Endodermal cell (in vitro differentiated cells): ENCODE measurements around the gene PACRG. TPM values are rescaled to one million over a fixed set of nuclear protein-coding genes. Genes with fewer than 3 reads are reported as not detected.

Experiments used
- DNase-seq: peaks from one replicate; pipeline ENCODE4 v3.0.0-alpha.2; 2017
- H3K27ac ChIP-seq: 2 replicates; pipeline ENCODE4 v1.5.1; 2013; ENCODE audit warnings: mild to moderate bottlenecking, low read depth, low read length, moderate library complexity
- H3K27me3 ChIP-seq: 2 replicates; pipeline ENCODE4 v1.6.1; 2013; ENCODE audit warnings: mild to moderate bottlenecking, low read length, moderate library complexity; ENCODE audit not compliant: insufficient read depth, control insufficient read depth, poor library complexity, severe bottlenecking
- H3K36me3 ChIP-seq: 2 replicates; pipeline ENCODE4 v1.7.0; 2013; ENCODE audit warnings: mild to moderate bottlenecking, low read length, moderate library complexity; ENCODE audit not compliant: control insufficient read depth, insufficient read depth
- H3K4me1 ChIP-seq: one replicate; pipeline ENCODE4 v1.7.0; 2013; ENCODE audit warnings: low read length; ENCODE audit not compliant: control insufficient read depth, insufficient read depth
- H3K4me3 ChIP-seq: 2 replicates; pipeline ENCODE4 v1.5.1; 2013; ENCODE audit warnings: mild to moderate bottlenecking, low read length, moderate library complexity
- H3K9ac ChIP-seq: 2 replicates; pipeline ENCODE4 v1.6.1; 2013; ENCODE audit warnings: mild to moderate bottlenecking, low read length, moderate library complexity; ENCODE audit not compliant: poor library complexity, severe bottlenecking; ENCODE audit errors: extremely low read depth
- H3K9me3 ChIP-seq: 2 replicates; pipeline ENCODE4 v1.6.1; 2013; ENCODE audit warnings: mild to moderate bottlenecking, low read length, moderate library complexity; ENCODE audit not compliant: control insufficient read depth
- H3K27ac Mint-ChIP-seq: 2 replicates; pipeline ENCODE4 v1.8.0; 2020; ENCODE audit warnings: mixed read lengths
- H3K27me3 Mint-ChIP-seq: 2 replicates; pipeline ENCODE4 v1.8.0; 2021; ENCODE audit warnings: mild to moderate bottlenecking, mixed read lengths; ENCODE audit not compliant: insufficient read depth
- H3K36me3 Mint-ChIP-seq: 2 replicates; pipeline ENCODE4 v1.8.0; 2020; ENCODE audit warnings: low read depth, mixed read lengths
- H3K4me1 Mint-ChIP-seq: 2 replicates; pipeline ENCODE4 v1.8.0; 2020; ENCODE audit warnings: mixed read lengths
- H3K4me3 Mint-ChIP-seq: 2 replicates; pipeline ENCODE4 v1.8.0; 2020; ENCODE audit warnings: mild to moderate bottlenecking, moderate library complexity, mixed read lengths
- H3K9me3 Mint-ChIP-seq: 2 replicates; pipeline ENCODE4 v1.8.0; 2020; ENCODE audit warnings: mild to moderate bottlenecking, mixed read lengths
- CTCF ChIP-seq: fragments of 200-600 bp; sonication (generic); conservative IDR thresholded peaks from 2 replicates; pipeline ENCODE4 v1.5.0; 2021; ENCODE audit warnings: antibody characterized with exemption, mild to moderate bottlenecking
- WGBS, 2 experiments: methylation state at CpG; one replicate each; pipeline versions ENCODE4 v1.1.5 to v1.1.7; 2013; ENCODE audit warnings: missing lambda C conversion rate in 2 of 2, mixed read lengths in 1 of 2; ENCODE audit not compliant: insufficient coverage in 1 of 2, insufficient read length in 1 of 2; 5-methylcytosine and 5-hydroxymethylcytosine counted together
- total RNA-seq, 2 donors: library from RNA; stranded (reverse); fragmentation: NEBNext Ultra II Directional in 1 of 2; extraction: Animal tissue kit (Norgen Biotek cat#: 25700) in 1 of 2; gene quantifications; 2 replicates in 1 of 2; 3 replicates in 1 of 2; pipeline ENCODE4 v1.2.1, GENCODE V29; 2021

PACRG gene
- total RNA-seq, 2 donors from 2014 or later = 0.42 to 0.44 TPM

- TF ChIP-seq CTCF = no peak
- H3K27ac Mint-ChIP-seq = no peak overlapping the region
- Histone ChIP-seq H3K4me3 (no peak overlapping the region), H3K27ac (no peak overlapping the region), H3K36me3 (no peaks in the 10 kb centered on the region), H3K9me3 (no peaks in the 10 kb centered on the region), H3K9ac (no peak overlapping the region), H3K4me1 (no peaks in the 10 kb centered on the region), H3K27me3 (no peaks in the 10 kb centered on the region)
- H3K9me3 Mint-ChIP-seq = peaks cover 2% of the 10 kb centered on the region
- no peak for DNase-seq
- no peaks in the 10 kb centered on the region for H3K36me3 Mint-ChIP-seq
- 91 to 94% methylated on average over 2 to 6 of the region's 6 CpGs for WGBS, 2 experiments
- no peaks in the 10 kb centered on the region for H3K4me1 Mint-ChIP-seq
- H3K27me3 Mint-ChIP-seq = no peaks in the 10 kb centered on the region
- H3K4me3 Mint-ChIP-seq = no peak overlapping the region
These were observed 335.8 kb downstream of the PACRG start for GRCh38 chr6:163063561-163063960.

GRCh38 chr6:163064397-163064796 is 336.6 kb downstream of the PACRG start:
- no peak for DNase-seq
- Mint-ChIP-seq H3K4me3 (no peak overlapping the region), H3K9me3 (no peaks in the 10 kb centered on the region), H3K27ac (no peak overlapping the region), H3K36me3 (no peaks in the 10 kb centered on the region), H3K4me1 (no peaks in the 10 kb centered on the region), H3K27me3 (no peaks in the 10 kb centered on the region)
- WGBS, 2 experiments = 94% methylated on average over 4 to 5 of the region's 5 CpGs
- no peak overlapping the region for H3K27ac ChIP-seq
- H3K36me3 ChIP-seq = no peaks in the 10 kb centered on the region
- H3K4me3 ChIP-seq = no peak overlapping the region
- no peaks in the 10 kb centered on the region for H3K27me3 ChIP-seq
- H3K9ac ChIP-seq = no peak overlapping the region
- TF ChIP-seq CTCF = no peak
- H3K4me1 ChIP-seq = no peaks in the 10 kb centered on the region
- no peaks in the 10 kb centered on the region for H3K9me3 ChIP-seq

- H3K4me1 ChIP-seq = no peaks in the 10 kb centered on the region
- no peak for TF ChIP-seq CTCF
- 88 to 100% methylated on average over 1 to 3 of the region's 3 CpGs for WGBS, 2 experiments
These were observed 338.4 kb downstream of the PACRG start for GRCh38 chr6:163066200-163066599.

More at GRCh38 chr6:163066200-163066599, 338.4 kb downstream of the PACRG start:
- no peaks in the 10 kb centered on the region for H3K4me1 Mint-ChIP-seq
- H3K4me3 Mint-ChIP-seq = no peak overlapping the region
- no peak overlapping the region for H3K27ac Mint-ChIP-seq
- no peaks in the 10 kb centered on the region for H3K27me3 ChIP-seq
- H3K9me3 Mint-ChIP-seq = no peaks in the 10 kb centered on the region
- H3K27ac ChIP-seq = no peak overlapping the region
- no peak for DNase-seq
- no peaks in the 10 kb centered on the region for H3K9me3 ChIP-seq
- H3K27me3 Mint-ChIP-seq = no peaks in the 10 kb centered on the region
- no peaks in the 10 kb centered on the region for H3K36me3 ChIP-seq
- no peaks in the 10 kb centered on the region for H3K36me3 Mint-ChIP-seq
- H3K9ac ChIP-seq = no peak overlapping the region
- no peak overlapping the region for H3K4me3 ChIP-seq
